Measurements from ENCODE around the gene TOB1.
"Not testable (repeated sequence)": the region's sequence is repeated elsewhere in the genome, so short reads cannot be mapped to it uniquely, and the experiment has no call there.

TOB1 gene

DNA sequence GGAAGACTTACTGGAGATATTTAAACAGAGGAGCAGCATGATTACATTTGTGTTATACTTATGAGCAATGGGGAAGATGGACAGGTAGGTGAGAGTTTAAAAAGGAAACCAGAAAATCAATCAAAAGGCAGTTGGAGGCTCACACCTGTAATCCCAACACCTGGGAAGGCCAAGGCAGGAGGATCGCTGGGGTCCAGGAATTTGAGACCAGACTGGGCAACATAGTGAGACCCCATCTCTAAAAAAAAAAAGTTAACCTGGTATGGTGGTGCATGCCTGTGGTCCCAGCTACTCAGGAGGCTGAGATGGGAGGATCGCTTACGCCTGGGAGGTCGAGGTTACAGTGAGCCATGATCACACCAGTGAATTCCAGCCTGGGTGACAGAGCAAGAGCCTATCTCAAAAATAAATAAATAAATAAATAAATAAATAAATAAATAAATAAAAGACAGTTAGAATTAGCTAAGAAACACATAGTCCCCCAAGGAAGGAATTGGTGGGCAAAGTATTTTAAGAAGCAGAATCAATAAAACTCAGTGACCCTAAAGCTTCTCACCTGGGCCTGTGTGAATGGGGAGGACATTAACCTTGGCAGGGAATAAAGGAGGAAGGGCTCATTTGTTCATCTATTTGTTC lies 32.3 kb upstream of the TOB1 start:
- DNase-seq (ENCODE audit: low read depth, low spot score): no peak

DNA sequence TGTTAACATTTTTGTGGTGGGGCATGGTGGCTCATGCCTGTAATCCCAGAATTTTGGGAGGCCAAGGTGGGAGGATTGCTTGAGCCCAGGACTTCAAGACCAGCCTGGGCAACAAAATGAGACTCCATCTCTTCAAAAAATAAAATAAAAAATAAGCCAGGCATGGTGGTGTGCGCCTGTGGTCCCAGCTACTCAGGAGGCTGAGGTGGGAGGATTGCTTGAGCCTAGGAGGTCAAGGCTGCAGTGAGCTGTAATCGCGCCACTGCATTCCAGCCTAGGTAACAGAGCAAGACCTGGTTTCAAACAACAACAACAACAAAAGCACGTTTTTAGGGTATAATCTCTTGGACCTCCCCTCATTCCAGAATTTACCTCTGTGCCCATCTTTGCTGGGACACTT lies 28.4 kb upstream of the TOB1 start:
- not testable (repeated sequence) for DNase-seq (ENCODE audit: low read depth, low spot score)

DNA sequence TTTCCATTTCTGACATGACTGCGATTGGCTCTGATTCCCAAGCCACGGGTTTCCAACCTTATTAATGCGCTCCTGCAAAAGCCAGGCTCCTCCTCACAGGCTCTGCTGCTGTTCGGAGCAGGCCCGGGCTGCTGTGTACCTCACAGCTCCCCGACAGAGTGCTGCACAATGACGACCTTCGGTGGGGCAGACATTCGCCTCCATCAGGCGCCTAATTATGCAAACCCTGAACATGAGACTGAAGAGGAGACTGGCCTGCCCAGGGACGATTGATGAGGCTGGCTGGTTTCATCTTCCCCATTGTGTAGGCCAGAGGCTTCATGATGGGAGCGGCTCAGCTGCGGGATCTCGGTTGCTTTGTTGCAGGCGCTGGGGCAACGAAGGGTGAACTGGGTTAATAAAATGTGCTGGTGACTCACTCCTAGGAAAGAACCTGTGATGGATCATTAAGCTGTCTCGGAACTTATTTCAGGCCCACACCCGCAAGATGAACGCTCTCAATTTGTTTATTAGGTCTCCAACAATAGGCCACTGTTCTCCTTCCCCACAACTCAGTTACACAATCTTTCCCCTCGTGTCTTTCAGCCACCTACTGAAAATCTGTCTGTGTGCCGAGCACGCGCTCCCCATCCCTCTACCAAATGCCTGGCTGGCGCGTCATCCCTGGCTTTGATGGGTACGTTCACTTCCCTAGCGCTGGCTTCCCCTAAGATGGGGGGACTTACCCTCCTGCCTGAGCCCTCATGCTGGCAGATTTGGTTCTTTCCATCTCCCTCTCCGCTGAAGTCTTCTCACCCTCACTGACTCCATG lies 27.2 kb upstream of the TOB1 start:
- no peak for DNase-seq (ENCODE audit: low read depth, low spot score)

DNA sequence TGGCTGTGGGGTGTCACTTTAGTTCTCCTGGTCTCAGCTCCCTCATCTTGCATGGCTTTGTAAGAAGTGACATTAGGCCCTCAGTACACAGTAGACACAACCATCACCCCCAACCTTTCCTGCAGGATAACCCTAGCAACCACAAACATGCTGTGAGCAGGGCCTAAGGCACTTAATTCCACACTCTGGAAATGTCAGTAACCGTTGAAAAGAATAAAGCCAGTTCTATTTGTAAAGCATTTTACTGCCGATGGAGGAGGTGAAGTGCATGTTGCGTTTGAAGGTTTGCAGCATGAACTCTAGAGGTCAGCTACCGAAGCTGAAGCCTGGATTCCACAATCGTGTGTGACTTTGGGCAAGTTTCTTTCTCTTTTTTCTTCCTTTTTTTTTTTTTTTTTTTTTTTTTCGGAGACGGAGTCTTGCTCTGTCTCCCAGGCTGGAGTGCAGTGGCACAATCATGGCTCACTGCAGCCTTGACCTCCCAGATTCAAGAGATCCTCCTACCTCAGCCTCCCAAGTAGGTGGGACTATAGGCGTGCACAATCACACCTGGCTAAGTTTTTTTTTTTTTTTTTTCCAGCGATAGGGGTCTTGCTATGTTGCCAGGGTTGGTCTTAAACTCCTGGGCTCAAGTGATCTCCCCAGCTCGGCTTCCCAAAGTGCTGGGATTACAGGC lies 26.1 kb upstream of the TOB1 start:
- no peak for DNase-seq (ENCODE audit: low read depth, low spot score)

DNA sequence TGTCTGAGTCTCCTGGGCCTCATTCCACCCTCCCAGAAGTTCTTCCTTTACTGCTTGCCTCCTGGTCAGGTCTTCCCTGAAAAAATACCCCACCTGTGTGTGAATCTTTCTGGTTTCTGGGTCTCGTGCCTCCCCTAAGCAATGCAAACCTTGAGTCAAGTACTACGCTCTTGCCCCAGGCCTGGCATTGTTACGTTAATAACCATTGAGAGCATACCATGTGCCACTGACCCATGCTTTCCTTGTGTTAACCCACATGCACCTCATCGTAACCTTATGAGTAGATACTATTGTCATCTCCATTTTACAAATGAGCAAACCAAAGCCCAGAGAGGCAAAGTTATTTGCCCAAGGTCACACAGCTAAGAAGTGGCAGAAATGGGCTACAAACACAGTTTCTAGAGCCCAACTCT lies 25.4 kb upstream of the TOB1 start:
- no peak for DNase-seq (ENCODE audit: low read depth, low spot score)

DNA sequence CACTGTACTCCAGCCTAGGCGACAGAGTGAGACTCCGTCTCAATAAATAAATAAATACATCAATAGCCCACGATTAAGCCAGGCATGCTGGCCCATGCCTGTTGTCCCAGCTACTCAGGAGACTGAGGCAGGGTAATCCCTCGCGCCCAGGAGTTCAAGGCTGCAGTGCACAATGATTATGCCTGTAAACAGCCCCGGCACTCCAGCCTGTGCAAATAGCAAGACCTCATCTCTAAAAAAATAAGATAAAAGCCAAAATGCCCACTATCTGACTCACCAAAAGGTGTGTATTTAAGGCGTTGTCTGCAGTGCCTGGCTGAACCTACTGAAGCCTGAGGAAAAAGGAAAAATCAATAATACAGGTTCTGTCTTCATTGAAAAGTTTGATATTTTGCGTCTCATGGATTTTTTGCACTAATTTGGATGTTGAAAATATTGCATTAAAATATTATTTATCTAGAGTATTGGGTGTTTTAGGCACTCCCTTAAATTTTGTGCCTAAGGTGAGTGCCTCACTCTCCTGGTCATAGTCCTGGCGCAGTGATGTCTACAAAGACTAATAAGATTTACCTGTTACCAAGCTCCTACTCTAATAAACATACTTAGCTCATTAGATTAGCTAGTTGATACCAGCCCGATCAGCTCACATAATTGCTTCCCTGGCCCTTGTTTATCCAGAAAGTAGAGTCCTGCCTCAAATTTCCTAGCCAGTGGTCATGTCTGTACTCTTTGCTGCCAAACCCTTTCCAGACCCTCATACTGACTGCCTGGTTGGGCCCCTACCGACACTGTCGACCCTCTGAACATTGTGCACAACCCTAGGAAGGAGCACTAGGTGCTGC lies 24.7 kb upstream of the TOB1 start:
- DNase-seq (ENCODE audit: low read depth, low spot score): no peak

DNA sequence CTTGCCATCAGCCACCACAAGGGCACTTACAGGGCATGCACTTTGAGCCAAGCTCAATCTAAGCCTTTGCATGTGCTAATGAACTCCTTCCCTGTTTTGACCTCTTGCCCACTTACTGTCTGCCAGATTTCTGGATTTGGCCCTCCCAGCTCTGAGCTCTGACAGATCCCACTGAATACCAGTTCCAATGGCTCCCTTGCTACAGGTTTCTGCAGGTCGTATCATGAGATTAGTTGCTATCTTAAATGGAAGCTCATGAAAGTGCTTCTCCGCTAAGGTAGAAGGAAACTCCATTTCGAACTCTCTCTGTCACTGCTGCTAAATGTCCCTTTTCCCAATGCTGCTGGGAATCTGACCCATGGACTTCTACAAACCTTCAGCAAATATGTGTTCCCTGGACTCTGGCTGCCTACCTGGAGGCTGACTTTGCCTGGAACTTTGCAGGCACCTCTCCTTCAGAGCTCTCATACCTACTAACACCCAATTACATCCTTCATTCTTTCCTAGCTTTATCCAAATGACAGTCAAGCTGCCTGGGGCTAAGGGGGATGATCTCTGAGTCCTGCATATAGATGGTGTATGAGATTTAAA lies 23.5 kb upstream of the TOB1 start:
- DNase-seq (ENCODE audit: low read depth, low spot score): no peak

DNA sequence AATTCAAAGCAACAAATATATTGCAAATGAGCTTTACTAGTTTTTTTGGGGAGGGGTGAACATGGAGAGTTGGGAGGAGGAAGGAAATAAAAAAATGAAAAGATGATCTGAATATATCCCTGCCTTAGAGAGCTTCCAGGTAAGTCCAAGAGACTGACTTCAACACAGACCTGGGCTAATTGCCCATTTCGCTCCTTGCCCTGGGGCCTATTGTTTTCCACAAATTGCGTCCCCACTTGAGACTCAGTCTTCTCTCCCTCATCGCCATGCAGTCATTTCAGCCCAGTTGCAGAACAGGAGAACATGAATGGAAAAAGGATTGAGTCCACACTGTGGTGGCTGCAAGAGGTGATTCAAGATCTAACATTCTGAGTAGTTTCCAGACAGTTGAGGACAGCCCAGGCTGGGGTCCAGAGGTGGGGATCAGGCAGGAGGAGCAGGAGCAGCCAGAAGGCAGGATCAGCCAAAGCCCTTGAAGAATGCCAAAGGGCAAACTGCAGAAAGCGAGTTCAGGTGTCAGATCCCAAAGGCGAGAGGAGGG lies 21.6 kb upstream of the TOB1 start:
- no peak for DNase-seq (ENCODE audit: low read depth, low spot score)

DNA sequence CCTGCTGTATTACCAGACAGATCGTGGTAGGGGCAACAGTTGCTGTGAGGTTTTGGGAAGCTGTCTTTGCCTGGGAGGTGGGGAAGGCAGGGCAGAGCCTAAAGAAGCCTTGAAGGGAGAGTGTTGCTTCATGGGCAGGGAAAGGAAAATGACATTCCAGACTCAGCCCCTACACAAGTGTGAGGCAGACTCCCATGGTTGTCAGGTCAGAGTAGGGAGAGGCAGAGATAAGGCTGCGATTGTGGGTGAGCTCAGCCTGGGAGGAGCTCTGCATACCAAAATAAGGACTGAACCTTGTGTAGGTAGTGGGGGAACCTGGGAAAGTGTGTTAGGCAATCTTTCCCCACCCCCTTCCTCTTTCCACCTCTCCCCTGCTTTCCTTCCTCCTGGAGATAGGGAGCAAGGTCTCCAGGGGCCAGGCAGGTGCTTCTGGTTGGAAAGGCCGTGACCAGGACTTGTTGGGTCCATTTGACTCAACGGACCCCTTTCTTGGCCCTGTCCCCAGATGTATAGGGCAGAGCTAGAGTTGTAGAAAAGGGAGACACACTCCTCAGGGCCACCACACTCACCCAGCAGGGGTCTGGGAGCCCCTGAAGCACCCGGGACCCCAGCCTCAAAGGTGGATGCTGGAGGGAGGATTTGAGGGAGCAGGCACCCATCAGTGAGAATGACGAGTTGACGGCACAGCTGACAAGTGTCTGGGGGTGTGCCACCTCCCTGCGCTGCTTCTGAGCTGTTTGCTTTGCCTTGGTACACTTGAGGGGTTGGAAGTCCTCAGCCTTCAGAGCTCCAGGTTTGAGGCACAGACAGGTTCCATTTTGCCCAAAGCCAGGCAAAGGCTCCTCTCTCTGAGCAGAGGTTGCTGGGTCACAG lies 18.5 kb upstream of the TOB1 start:
- no peak for DNase-seq (ENCODE audit: low read depth, low spot score)

DNA sequence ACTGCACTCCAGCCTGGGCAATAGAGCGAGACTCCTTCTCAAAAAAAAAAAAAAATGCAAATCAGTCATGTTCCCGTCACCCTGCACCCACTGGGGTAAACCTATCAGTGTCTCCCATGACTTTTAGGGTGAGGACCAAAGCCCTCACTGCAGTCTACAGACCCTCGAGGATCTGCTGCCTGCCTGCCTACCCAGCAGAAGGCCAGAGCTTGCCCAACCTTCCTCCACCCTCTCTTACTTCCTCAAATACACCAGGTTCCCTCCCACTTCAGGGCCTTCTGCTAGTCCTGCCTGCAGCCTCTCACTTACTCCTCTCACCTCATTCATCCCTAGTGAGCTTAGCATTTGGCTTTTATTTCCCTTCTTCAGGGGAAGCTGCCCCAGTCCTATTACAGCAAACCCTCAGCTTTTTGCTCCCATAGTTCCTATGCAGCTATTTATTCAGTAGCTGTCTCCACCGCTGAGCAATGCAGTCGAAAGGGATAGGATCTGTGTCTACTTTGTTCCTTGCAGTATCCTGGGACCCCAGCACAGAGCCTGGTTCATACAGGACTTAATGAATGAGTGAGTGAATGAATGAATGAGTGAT lies 17.8 kb upstream of the TOB1 start:
- no peak for DNase-seq (ENCODE audit: low read depth, low spot score)

DNA sequence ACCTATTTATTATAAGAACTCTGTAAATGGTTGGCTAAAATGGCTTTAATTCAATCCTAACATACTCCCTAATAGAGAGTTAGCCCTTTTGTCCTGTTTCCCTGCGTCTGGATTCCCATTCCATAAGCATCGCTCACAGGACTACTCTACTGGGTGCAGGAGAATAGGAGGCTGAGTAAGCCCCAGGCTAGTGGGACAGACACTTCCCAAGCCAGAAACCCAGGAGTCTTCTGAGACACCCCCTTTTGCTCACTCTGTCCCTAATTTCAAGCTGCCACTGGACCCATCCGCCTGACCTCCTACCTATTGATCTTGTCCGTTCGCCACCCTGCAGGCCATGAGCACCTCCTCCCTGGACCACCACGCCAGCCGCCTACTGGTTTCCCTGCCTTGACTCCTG lies 16.7 kb upstream of the TOB1 start:
- DNase-seq (ENCODE audit: low read depth, low spot score): no peak

DNA sequence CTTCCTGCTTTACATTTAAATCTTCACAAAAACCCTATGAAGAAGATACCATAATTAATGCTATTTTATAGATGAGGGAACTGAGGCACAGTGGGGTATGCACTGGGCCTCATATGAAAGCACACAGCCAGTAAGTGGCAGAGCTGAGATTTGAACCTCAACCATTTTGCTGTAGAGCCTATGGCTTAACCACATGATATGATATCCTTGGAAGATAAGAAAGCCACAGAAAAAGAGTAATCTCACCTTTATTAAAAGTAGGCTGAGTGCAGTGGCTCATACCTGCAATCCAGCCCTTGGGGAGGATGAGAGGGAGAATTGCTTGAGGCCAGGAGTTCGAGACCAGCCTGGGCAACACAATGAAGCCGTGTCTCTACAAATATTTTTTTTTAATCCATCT lies 15.0 kb upstream of the TOB1 start:
- no peak for DNase-seq (ENCODE audit: low read depth, low spot score)

DNA sequence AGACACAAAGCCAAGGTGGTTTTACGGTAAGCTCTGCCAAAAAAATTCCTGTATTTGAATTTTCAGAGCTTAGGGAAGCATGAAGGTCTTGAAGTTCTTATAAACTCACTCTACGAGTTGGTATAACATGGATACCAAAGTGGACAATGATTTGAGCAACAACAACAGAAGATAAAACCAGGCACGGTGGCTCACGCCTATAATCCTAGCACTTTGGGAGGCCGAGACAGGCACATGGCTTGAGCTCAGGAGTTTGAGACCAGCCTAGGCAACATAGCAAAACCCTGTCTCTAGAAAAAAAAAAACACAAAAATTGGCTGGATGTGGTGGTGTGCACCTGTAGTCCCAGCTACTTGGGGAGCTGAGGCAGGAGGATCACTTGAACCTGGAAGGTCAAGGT lies 12.9 kb upstream of the TOB1 start:
- no peak for DNase-seq (ENCODE audit: low read depth, low spot score)

DNA sequence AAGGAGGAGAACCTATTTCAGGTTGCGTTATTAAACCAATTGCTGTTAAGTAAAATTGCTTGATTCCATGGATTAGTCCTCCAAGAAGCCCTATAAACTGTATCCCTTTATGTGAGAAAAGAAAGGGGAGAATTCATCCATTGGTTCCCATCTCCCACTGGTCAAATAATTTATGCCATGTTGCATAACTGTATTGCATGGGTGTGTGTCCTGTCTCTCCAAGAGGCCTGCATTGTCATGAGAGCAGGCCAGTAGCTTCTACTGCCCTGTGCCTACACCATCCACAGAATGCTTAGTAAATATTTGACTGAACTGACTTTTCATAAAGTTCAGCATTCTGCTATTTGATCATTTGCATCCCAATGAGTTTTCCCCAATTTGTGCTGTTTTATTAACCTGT lies 11.7 kb upstream of the TOB1 start:
- DNase-seq (ENCODE audit: low read depth, low spot score): no peak

DNA sequence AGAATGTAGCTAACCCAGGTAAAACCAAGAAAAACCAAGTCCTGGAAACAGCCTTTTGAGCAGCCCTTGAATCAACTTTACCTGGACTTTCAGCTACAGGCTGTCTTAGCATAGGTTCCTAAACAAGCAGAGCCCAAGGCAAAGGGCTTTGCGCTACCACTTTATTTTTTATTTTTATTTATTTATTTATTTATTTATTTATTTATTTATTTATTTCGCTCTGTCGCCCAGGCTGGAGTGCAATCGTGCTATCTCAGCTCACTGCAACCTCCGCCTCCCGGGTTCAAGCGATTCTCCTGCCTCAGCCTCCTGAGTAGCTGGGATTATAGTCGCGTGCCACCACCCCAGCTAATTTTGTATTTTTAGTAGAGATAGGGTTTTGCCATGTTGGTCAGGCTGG lies 10.9 kb upstream of the TOB1 start:
- not testable (repeated sequence) for DNase-seq (ENCODE audit: low read depth, low spot score)

DNA sequence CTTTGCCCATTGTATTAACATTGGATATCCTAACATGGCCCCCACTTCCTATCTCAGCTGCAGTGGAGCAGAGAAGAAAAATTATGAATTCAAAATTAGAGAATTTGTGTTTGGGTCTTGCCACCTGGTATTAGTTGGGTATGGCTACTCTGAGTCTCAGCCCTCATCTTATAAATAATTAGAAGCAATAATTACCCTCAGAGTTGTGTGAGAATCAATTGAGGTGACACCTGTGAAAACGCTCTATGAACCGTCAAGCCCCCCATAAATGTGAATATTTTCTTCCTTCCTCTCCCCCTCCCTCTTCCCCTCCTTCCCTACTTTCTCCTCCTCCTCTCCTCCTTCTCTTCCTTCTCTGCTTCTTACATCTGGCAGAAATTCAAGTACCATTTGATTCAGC lies 8.9 kb upstream of the TOB1 start:
- DNase-seq (ENCODE audit: low read depth, low spot score): no peak

DNA sequence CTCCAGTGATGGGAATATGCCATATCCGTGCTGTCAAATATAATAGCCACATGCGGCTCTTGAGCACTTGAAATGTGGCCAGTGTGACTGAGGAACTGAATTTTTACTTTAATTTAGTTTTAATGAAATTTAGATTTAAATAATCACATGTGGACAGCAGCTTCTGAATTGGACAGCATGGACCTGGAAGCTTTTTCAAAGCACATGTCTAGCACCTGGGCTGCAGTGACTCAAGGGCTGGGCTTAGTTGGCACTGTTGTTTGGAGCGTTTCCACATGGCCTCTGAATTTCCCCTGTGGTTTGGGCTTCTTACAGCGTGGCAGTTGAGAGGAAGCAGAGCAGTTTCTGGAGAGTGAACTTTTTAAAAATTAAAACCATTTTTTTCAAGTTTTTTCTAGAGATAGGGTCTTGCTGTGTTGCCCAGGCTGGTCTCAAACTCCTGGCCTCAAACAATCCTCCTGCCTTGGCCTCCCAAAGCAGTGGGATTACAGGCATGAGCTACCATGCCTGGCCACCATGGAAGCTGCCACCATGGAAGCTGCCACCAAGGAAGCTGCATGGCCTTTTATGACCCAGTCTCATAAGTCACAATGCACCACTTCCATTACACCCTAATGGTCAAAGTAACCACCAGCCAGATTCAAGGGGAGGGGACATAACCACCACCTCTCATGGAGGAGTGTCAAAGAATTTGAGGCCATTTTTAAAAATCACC lies 6.7 kb upstream of the TOB1 start:
- DNase-seq (ENCODE audit: low read depth, low spot score): no peak

DNA sequence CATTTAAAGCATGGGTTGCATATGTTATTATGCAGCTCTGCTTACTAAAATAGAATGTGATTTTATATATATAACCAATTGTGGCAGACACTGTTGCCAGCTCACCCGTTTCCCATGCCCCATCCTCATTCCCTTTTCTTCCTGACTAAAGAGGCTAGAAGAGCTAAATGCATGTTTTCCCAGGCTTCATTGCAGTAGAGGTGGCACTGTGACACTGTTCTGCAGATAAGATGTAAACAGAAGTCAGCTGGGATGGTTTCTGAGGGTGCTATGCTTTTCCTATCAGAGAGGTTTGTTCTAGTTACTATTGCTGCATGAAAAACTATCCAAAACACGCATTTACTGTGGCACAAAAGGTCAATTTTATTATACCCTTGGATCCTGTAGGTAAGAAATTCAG lies 5.7 kb upstream of the TOB1 start:
- DNase-seq (ENCODE audit: low read depth, low spot score): no peak

DNA sequence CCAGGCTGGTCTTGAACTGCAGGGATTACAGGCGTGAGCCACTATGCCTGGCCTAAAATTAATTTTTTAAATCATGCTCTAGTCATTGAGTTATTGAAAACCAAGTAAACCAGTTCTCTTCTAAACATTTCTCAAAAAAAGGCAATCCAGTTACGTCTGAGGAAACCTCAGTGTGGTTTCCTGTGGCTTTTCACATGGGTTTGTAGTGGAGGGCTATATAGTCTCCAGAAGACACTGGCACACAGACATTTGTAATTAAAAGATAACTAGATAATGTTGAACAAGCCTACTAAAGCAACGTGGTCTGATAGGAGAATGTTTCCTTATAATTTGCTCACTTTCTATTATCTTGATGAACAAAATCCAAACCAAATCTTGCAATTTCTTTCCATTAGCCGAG lies 5.2 kb upstream of the TOB1 start:
- no peak for DNase-seq (ENCODE audit: low read depth, low spot score)

All from activated naive CD8-positive, alpha-beta T cell treated with anti-CD3 and anti-CD28 coated beads, Interleukin-2, amount 50 U/mL, for 16 hours (primary cell).